GM12864 (cell line): ENCODE results near the gene SRPK1.
A peak's percentile ranks its signal among the peaks of the same experiment; 100 is the strongest.

ENCODE experiments used
- DNase-seq: peaks from one replicate; pipeline ENCODE4 v3.0.0-alpha.2; 2011; ENCODE audit warnings: low read depth
- H3K4me3 ChIP-seq: 2 replicates; pipeline ENCODE4 v1.5.1; 2011; ENCODE audit warnings: mild to moderate bottlenecking, low read depth, low read length, control low read depth
- TF ChIP-seq, protein P1 (sequence below): IDR thresholded peaks from 2 replicates; pipeline ENCODE4 v1.5.1; 2011; ENCODE audit warnings: low read depth, mild to moderate bottlenecking, moderate library complexity, low read length, control low read depth, inconsistent platforms; ENCODE audit errors: missing control alignments

Gene SRPK1

GRCh38 chr6:35960187-35960586 is 39.3 kb upstream of the SRPK1 start:
- no peak overlapping the region for H3K4me3 ChIP-seq
- DNase-seq, result no peak
- TF ChIP-seq, protein P1, sequence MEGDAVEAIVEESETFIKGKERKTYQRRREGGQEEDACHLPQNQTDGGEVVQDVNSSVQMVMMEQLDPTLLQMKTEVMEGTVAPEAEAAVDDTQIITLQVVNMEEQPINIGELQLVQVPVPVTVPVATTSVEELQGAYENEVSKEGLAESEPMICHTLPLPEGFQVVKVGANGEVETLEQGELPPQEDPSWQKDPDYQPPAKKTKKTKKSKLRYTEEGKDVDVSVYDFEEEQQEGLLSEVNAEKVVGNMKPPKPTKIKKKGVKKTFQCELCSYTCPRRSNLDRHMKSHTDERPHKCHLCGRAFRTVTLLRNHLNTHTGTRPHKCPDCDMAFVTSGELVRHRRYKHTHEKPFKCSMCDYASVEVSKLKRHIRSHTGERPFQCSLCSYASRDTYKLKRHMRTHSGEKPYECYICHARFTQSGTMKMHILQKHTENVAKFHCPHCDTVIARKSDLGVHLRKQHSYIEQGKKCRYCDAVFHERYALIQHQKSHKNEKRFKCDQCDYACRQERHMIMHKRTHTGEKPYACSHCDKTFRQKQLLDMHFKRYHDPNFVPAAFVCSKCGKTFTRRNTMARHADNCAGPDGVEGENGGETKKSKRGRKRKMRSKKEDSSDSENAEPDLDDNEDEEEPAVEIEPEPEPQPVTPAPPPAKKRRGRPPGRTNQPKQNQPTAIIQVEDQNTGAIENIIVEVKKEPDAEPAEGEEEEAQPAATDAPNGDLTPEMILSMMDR, result no peak

GRCh38 chr6:35955970-35956369 is 35.1 kb upstream of the SRPK1 start:
- TF ChIP-seq, protein P1, result peak; percentile 40
- H3K4me3 ChIP-seq, result no peak overlapping the region
- DNase-seq, result no peak

DNA sequence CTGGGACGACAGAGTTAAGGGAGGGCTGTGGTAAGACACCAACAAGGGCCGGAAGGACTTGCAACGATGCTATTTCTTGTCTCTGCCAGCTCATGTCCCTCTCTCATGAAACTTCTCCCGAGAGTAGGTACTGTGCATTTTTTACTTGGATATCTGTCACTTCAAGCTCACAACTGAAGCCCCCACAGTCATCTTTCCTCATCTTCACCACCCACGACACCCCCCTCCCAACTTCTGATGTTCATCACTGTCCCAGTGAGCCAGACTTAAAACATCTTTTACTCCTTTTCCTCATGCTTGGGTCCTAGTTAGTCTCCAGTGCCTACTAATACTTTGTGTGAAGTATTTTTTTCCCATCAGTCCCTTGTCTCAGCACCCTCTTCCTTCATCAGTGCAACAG is 34.6 kb upstream of the SRPK1 start:
- no peak for DNase-seq
- TF ChIP-seq, protein P1, result no peak
- no peak overlapping the region for H3K4me3 ChIP-seq

GRCh38 chr6:35955071-35955470 is 34.2 kb upstream of the SRPK1 start:
- TF ChIP-seq, protein P1, result no peak
- no peak overlapping the region for H3K4me3 ChIP-seq
- DNase-seq, result no peak

DNA sequence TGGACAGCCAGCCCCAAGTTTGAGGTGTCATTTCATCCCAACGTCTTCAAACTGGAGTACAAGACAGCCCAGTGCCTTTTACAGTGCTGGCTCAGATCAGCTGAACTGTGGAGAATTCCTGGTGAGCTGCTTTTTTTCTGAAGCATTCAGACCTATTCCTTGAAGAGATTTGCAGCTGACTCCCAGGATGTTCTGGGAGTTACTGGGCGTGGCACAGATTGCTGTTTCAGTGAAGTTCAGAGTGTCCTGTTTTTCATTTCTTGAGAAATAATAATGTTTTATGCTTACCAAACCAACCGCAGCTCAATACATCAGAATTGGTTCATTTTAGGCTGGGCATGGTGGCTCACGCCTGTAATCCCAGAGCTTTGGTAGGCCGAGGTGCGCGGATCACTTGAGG is 33.4 kb upstream of the SRPK1 start:
- H3K4me3 ChIP-seq, result no peak overlapping the region
- no peak for DNase-seq
- TF ChIP-seq, protein P1, result no peak

- TF ChIP-seq, protein P1, result peak; percentile 47
- H3K4me3 ChIP-seq, result no peak overlapping the region
- DNase-seq, result no peak
These were observed 27.8 kb upstream of the SRPK1 start for GRCh38 chr6:35948725-35949124.

DNA sequence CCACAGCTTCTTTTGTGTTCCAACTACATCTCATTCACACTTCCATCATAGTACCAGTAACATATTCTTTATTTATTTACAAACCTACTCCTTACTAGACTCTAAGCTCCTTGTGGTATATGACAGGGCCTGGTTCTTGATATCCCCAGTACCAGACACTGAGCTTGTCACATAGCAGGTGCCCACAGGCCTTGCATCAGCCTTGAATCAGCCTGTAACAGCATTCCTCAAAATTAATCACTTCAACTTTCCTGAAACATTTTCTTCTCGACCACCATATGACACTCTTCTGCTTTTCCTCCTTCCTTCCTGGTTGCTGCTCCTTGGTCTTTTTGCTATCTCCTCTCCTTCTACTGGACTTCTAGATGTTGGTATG is 24.7 kb upstream of the SRPK1 start:
- TF ChIP-seq, protein P1, result no peak
- no peak overlapping the region for H3K4me3 ChIP-seq
- DNase-seq, result no peak
